NOMO-1 treated with DMSO at 0.1 percent for 48 hours (cell line): Measurements from ENCODE around the gene STH.
"Not testable (repeated sequence)": the region's sequence is repeated elsewhere in the genome, so short reads cannot be mapped to it uniquely, and the experiment has no call there.

Experiments used
- DNase-seq: peaks from one replicate; lab custom pipeline; 2025; ENCODE audit not compliant: unreplicated experiment; lab: John Stamatoyannopoulos, UW

The STH gene

GRCh38 chr17:46002311-46002972 is 3.4 kb downstream of the STH start:
- peak; percentile 64 for DNase-seq

GRCh38 chr17:46002973-46003316 is 3.9 kb downstream of the STH start:
- no peak for DNase-seq

- DNase-seq: no peak
Measured at GRCh38 chr17:46003907-46004748, 5.1 kb downstream of the STH start.

GRCh38 chr17:46006082-46006481 is 7.0 kb downstream of the STH start:
- DNase-seq: not testable (repeated sequence)

DNA sequence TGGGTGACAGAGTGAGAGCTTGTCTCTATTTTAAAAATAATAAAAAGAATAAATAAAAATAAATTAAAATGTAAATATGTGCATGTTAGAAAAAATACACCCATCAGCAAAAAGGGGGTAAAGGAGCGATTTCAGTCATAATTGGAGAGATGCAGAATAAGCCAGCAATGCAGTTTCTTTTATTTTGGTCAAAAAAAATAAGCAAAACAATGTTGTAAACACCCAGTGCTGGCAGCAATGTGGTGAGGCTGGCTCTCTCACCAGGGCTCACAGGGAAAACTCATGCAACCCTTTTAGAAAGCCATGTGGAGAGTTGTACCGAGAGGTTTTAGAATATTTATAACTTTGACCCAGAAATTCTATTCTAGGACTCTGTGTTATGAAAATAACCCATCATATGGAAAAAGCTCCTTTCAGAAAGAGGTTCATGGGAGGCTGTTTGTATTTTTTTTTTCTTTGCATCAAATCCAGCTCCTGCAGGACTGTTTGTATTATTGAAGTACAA is 8.5 kb downstream of the STH start:
- DNase-seq: no peak

- no peak for DNase-seq
Measured at GRCh38 chr17:46008591-46008990, 9.5 kb downstream of the STH start.

GRCh38 chr17:46009681-46010596 is 10.9 kb downstream of the STH start:
- DNase-seq: no peak

GRCh38 chr17:46010597-46011186 is 11.6 kb downstream of the STH start:
- no peak for DNase-seq

DNA sequence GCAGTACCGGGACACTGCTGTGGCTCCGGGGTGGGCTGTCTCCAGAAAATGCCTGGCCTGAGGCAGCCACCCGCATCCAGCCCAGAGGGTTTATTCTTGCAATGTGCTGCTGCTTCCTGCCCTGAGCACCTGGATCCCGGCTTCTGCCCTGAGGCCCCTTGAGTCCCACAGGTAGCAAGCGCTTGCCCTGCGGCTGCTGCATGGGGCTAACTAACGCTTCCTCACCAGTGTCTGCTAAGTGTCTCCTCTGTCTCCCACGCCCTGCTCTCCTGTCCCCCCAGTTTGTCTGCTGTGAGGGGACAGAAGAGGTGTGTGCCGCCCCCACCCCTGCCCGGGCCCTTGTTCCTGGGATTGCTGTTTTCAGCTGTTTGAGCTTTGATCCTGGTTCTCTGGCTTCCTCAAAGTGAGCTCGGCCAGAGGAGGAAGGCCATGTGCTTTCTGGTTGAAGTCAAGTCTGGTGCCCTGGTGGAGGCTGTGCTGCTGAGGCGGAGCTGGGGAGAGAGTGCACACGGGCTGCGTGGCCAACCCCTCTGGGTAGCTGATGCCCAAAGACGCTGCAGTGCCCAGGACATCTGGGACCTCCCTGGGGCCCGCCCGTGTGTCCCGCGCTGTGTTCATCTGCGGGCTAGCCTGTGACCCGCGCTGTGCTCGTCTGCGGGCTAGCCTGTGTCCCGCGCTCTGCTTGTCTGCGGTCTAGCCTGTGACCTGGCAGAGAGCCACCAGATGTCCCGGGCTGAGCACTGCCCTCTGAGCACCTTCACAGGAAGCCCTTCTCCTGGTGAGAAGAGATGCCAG is 12.9 kb downstream of the STH start:
- no peak for DNase-seq

DNA sequence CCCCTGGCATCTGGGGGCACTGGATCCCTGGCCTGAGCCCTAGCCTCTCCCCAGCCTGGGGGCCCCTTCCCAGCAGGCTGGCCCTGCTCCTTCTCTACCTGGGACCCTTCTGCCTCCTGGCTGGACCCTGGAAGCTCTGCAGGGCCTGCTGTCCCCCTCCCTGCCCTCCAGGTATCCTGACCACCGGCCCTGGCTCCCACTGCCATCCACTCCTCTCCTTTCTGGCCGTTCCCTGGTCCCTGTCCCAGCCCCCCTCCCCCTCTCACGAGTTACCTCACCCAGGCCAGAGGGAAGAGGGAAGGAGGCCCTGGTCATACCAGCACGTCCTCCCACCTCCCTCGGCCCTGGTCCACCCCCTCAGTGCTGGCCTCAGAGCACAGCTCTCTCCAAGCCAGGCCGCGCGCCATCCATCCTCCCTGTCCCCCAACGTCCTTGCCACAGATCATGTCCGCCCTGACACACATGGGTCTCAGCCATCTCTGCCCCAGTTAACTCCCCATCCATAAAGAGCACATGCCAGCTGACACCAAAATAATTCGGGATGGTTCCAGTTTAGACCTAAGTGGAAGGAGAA is 13.5 kb downstream of the STH start:
- no peak for DNase-seq

GRCh38 chr17:46013127-46013501 is 14.1 kb downstream of the STH start:
- DNase-seq: no peak

DNA sequence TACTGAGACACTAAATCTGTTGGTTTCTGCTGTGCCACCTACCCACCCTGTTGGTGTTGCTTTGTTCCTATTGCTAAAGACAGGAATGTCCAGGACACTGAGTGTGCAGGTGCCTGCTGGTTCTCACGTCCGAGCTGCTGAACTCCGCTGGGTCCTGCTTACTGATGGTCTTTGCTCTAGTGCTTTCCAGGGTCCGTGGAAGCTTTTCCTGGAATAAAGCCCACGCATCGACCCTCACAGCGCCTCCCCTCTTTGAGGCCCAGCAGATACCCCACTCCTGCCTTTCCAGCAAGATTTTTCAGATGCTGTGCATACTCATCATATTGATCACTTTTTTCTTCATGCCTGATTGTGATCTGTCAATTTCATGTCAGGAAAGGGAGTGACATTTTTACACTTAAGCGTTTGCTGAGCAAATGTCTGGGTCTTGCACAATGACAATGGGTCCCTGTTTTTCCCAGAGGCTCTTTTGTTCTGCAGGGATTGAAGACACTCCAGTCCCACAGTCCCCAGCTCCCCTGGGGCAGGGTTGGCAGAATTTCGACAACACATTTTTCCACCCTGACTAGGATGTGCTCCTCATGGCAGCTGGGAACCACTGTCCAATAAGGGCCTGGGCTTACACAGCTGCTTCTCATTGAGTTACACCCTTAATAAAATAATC is 14.6 kb downstream of the STH start:
- DNase-seq: no peak

- not testable (repeated sequence) for DNase-seq
Measured at GRCh38 chr17:46019408-46019925, 20.4 kb downstream of the STH start.

- peak; percentile 20 for DNase-seq
Measured at GRCh38 chr17:46020023-46020761, 21.1 kb downstream of the STH start.

DNA sequence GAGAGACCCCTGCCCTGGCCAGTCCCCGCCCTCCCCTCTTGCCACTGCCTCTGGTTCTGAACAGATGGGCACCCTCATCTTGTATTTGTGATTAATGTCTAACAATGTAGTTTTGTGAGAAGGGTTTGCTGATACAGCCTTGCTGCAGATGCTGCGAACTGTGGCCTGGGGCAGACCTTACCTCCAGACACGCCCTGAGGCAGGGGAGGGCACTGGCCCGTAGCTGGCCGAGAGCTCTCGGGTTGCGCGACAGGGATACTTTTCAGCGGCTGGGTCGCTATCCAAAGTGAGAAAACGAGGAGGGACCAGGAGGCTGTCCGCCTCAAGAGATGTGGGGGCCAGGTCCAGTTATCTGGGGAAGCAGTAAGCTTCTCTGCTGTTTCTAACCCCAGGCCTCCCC is 21.9 kb downstream of the STH start:
- DNase-seq: no peak

GRCh38 chr17:46023366-46023765 is 24.3 kb downstream of the STH start:
- not testable (repeated sequence) for DNase-seq

- no peak for DNase-seq
Measured at GRCh38 chr17:46023783-46024388, 24.8 kb downstream of the STH start.

DNA sequence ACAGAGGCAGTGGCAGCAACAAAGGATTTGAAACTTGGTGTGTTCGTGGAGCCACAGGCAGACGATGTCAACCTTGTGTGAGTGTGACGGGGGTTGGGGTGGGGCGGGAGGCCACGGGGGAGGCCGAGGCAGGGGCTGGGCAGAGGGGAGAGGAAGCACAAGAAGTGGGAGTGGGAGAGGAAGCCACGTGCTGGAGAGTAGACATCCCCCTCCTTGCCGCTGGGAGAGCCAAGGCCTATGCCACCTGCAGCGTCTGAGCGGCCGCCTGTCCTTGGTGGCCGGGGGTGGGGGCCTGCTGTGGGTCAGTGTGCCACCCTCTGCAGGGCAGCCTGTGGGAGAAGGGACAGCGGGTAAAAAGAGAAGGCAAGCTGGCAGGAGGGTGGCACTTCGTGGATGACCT is 25.5 kb downstream of the STH start:
- DNase-seq: no peak
